H9 (cell line): ENCODE results near the gene TANK. TPM values are rescaled to one million over a fixed set of nuclear protein-coding genes. Genes with fewer than 3 reads are reported as not detected.

Experiments
- DNase-seq: peaks from one replicate; pipeline ENCODE4 v3.0.0-alpha.2; 2017
- H2AFZ ChIP-seq: one replicate; pipeline ENCODE4 v1.6.1; 2013; ENCODE audit warnings: mild to moderate bottlenecking, low read length, control low read depth, moderate library complexity
- H2AK5ac ChIP-seq: 2 replicates; pipeline ENCODE4 v1.6.1; 2013; ENCODE audit warnings: low read length, control low read depth, mixed read lengths; ENCODE audit not compliant: insufficient read length
- H2BK120ac ChIP-seq: one replicate; pipeline ENCODE4 v1.6.1; 2013; ENCODE audit warnings: low read depth, mild to moderate bottlenecking, low read length, control low read depth, inconsistent platforms; ENCODE audit not compliant: poor library complexity, severe bottlenecking
- H2BK12ac ChIP-seq: 2 replicates; pipeline ENCODE4 v1.6.1; 2013; ENCODE audit warnings: low read length, control low read depth, mixed read lengths, low read depth; ENCODE audit not compliant: insufficient read length
- H2BK15ac ChIP-seq: 2 replicates; pipeline ENCODE4 v1.6.1; 2013; ENCODE audit warnings: low read depth, low read length, control low read depth
- H2BK20ac ChIP-seq: one replicate; pipeline ENCODE4 v1.6.1; 2013; ENCODE audit warnings: low read depth, mild to moderate bottlenecking, low read length, control low read depth, inconsistent platforms; ENCODE audit not compliant: poor library complexity, severe bottlenecking
- H2BK5ac ChIP-seq: 2 replicates; pipeline ENCODE4 v1.6.1; 2013; ENCODE audit warnings: low read length, control low read depth, mixed read lengths; ENCODE audit not compliant: insufficient read length
- H3K14ac ChIP-seq: 2 replicates; pipeline ENCODE4 v1.6.1; 2013; ENCODE audit warnings: low read length, control low read depth; ENCODE audit not compliant: insufficient read depth
- H3K18ac ChIP-seq: 2 replicates; pipeline ENCODE4 v1.6.1; 2013; ENCODE audit warnings: low read depth, mild to moderate bottlenecking, mixed read lengths, low read length, control low read depth; ENCODE audit not compliant: insufficient read length
- H3K23ac ChIP-seq: 2 replicates; pipeline ENCODE4 v1.6.1; 2013; ENCODE audit warnings: low read length, control low read depth, mixed read lengths, low read depth; ENCODE audit not compliant: insufficient read length
- H3K23me2 ChIP-seq: 2 replicates; pipeline ENCODE4 v1.6.1; 2013; ENCODE audit warnings: low read depth, mild to moderate bottlenecking, mixed read lengths, low read length, control low read depth; ENCODE audit not compliant: insufficient read length, poor library complexity, severe bottlenecking
- H3K27ac ChIP-seq: 2 replicates; pipeline ENCODE4 v1.5.1; 2013; ENCODE audit warnings: low read length, control low read depth, mixed read lengths, low read depth; ENCODE audit not compliant: insufficient read length
- H3K27me3 ChIP-seq: 2 replicates; pipeline ENCODE4 v1.6.1; 2013; ENCODE audit warnings: low read length, control low read depth, inconsistent platforms; ENCODE audit not compliant: insufficient read depth
- H3K4ac ChIP-seq: 2 replicates; pipeline ENCODE4 v1.6.1; 2013; ENCODE audit warnings: low read depth, mild to moderate bottlenecking, control low read depth, inconsistent platforms, low read length, moderate library complexity
- H3K4me1 ChIP-seq: 2 replicates; pipeline ENCODE4 v1.6.1; 2013; ENCODE audit warnings: low read length, control low read depth, inconsistent platforms; ENCODE audit not compliant: insufficient read depth
- H3K4me2 ChIP-seq: 2 replicates; pipeline ENCODE4 v1.6.1; 2013; ENCODE audit warnings: low read length, control low read depth, mixed read lengths; ENCODE audit not compliant: insufficient read length, insufficient read depth
- H3K56ac ChIP-seq: 2 replicates; pipeline ENCODE4 v1.6.1; 2013; ENCODE audit warnings: low read depth, mild to moderate bottlenecking, mixed read lengths, low read length, control low read depth; ENCODE audit not compliant: insufficient read length
- H3K79me1 ChIP-seq: 2 replicates; pipeline ENCODE4 v1.6.1; 2013; ENCODE audit warnings: low read depth, mild to moderate bottlenecking, moderate library complexity, low read length, control low read depth, inconsistent platforms; ENCODE audit not compliant: insufficient read depth, poor library complexity, severe bottlenecking
- H3K79me2 ChIP-seq: 2 replicates; pipeline ENCODE4 v1.6.1; 2013; ENCODE audit warnings: low read length, control low read depth, inconsistent platforms; ENCODE audit not compliant: insufficient read depth
- H3K9ac ChIP-seq: 2 replicates; pipeline ENCODE4 v1.6.1; 2013; ENCODE audit warnings: low read length, control low read depth, mixed read lengths; ENCODE audit not compliant: insufficient read length; ENCODE audit errors: extremely low read depth
- H3K9me3 ChIP-seq: one replicate; pipeline ENCODE4 v1.6.1; 2013; ENCODE audit warnings: low read depth, low read length, inconsistent platforms; ENCODE audit not compliant: control insufficient read depth
- H3T11ph ChIP-seq: one replicate; pipeline ENCODE4 v1.6.1; 2013; ENCODE audit warnings: mild to moderate bottlenecking, low read length, control low read depth, inconsistent platforms
- H4K20me1 ChIP-seq: one replicate; pipeline ENCODE4 v1.6.1; 2013; ENCODE audit not compliant: control insufficient read depth, insufficient read length, insufficient read depth
- H4K5ac ChIP-seq: 2 replicates; pipeline ENCODE4 v1.6.1; 2013; ENCODE audit warnings: low read depth, mild to moderate bottlenecking, mixed read lengths, low read length, control low read depth; ENCODE audit not compliant: insufficient read length
- H4K8ac ChIP-seq: replicated peaks from 2 replicates; pipeline ENCODE4 v1.6.1; 2013; ENCODE audit warnings: low read length, control low read depth, mixed read lengths, low read depth; ENCODE audit not compliant: insufficient read length
- H4K91ac ChIP-seq: 2 replicates; pipeline ENCODE4 v1.6.1; 2013; ENCODE audit warnings: low read depth, mild to moderate bottlenecking, moderate library complexity, mixed read lengths, low read length, control low read depth; ENCODE audit not compliant: insufficient read length
- H3K27ac Mint-ChIP-seq, 3 experiments: 2 replicates in 2 of 3; 3 replicates in 1 of 3; pipeline ENCODE4 v1.8.0; 2020 to 2021; ENCODE audit warnings: mixed read lengths in 3 of 3, mild to moderate bottlenecking in 1 of 3, moderate library complexity in 1 of 3
- H3K27me3 Mint-ChIP-seq: 2 replicates; pipeline ENCODE4 v1.8.0; 2021; ENCODE audit warnings: low read depth, mild to moderate bottlenecking, moderate library complexity, mixed read lengths
- H3K36me3 Mint-ChIP-seq, 3 experiments: 2 replicates in 2 of 3; 3 replicates in 1 of 3; pipeline ENCODE4 v1.8.0; 2020 to 2021; ENCODE audit warnings: low read depth in 3 of 3, mixed read lengths in 3 of 3; ENCODE audit not compliant: insufficient read depth in 1 of 3
- H3K4me1 Mint-ChIP-seq, 2 experiments: 2 replicates each; pipeline ENCODE4 v1.8.0; 2020; ENCODE audit warnings: mixed read lengths in 2 of 2
- H3K4me3 Mint-ChIP-seq, 2 experiments: 2 replicates in 1 of 2; 3 replicates in 1 of 2; pipeline ENCODE4 v1.8.0; 2020 to 2021; ENCODE audit warnings: mild to moderate bottlenecking in 2 of 2, mixed read lengths in 2 of 2, moderate library complexity in 1 of 2
- H3K9me3 Mint-ChIP-seq, 2 experiments: 2 replicates in 1 of 2; 3 replicates in 1 of 2; pipeline ENCODE4 v1.8.0; 2020; ENCODE audit warnings: mild to moderate bottlenecking in 2 of 2, mixed read lengths in 2 of 2, moderate library complexity in 1 of 2
- WGBS: extraction: QIAGEN DNeasy Blood & Tissue Kit; methylation state at CpG from one replicate; pipeline ENCODE4 v1.1.7; 2013; ENCODE audit warnings: missing lambda C conversion rate, low lambda C conversion rate, mixed read lengths; ENCODE audit not compliant: insufficient read length; ENCODE audit errors: extremely low coverage; 5-methylcytosine and 5-hydroxymethylcytosine counted together
- total RNA-seq: library from RNA; stranded (reverse); gene quantifications from 2 replicates; pipeline ENCODE4 v1.2.1, GENCODE V29; 2021
- TF ChIP-seq, protein P1 (sequence below): fragments of 200-600 bp; sonication (generic); conservative IDR thresholded peaks from 3 replicates; pipeline ENCODE4 v1.8.0; 2021; ENCODE audit warnings: antibody characterized with exemption, mild to moderate bottlenecking

TANK gene
- total RNA-seq, 1 experiment from 2014 or later: 23.9 TPM

DNA sequence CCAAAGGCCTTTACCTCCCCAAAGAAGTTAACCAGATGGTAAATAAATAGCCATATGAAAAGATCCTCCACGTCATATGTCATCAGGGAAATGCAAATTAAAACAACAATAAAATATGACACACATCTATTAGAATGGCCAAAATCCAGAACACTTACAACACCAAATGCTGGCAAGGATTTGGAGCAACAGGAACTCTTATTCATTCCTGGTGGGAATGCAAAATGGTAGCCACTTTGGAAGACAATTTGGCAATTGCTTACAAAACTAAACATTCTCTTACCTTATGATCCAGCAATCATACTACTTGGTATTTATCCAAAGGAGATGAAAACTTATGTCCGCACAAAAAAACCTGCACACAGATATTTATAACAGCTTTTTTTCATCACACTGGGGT, 1.3 kb upstream of the TANK start:
- Mint-ChIP-seq H3K4me3 (no peak overlapping the region), H3K4me1 (peaks cover 9 to 17% of the 10 kb centered on the region in 2 experiments)
- WGBS: no CpG with 5 or more reads among the region's 2 CpGs

More for the DNA sequence above, 1.3 kb upstream of the TANK start:
- Histone ChIP-seq H2BK20ac (no peak overlapping the region), H3K27me3 (no peaks in the 10 kb centered on the region), H3K4me1 (no peaks in the 10 kb centered on the region), H2AK5ac (no peak overlapping the region), H3K23me2 (peaks cover 7% of the 10 kb centered on the region), H3K79me2 (no peaks in the 10 kb centered on the region; the same call in 1 of the 2 replicates), H4K5ac (no peak overlapping the region), H2BK120ac (no peak overlapping the region), H3K18ac (no peak overlapping the region), H3K4me2 (no peak overlapping the region), H3T11ph (no peak overlapping the region), H2BK15ac (no peak overlapping the region), H4K91ac (no peak overlapping the region), H3K27ac (no peak overlapping the region), H2BK12ac (no peak overlapping the region), H4K8ac (no peak overlapping the region), H3K4ac (no peak overlapping the region), H2AFZ (no peak overlapping the region), H3K23ac (no peak overlapping the region), H2BK5ac (no peak overlapping the region), H3K56ac (no peak overlapping the region), H3K14ac (no peak overlapping the region), H3K9me3 (no peaks in the 10 kb centered on the region), H3K9ac (no peak overlapping the region), H3K79me1 (no peaks in the 10 kb centered on the region), H4K20me1 (no peaks in the 10 kb centered on the region)
- H3K27ac Mint-ChIP-seq: no peak overlapping the region
- peaks cover 2 to 6% (median 5%) of the 10 kb centered on the region in 3 experiments; a peak in 6 of 7 replicates for H3K36me3 Mint-ChIP-seq
- H3K27me3 Mint-ChIP-seq: no peaks in the 10 kb centered on the region; the same call in 1 of the 2 replicates
- no peaks in the 10 kb centered on the region; a peak in 1 of 5 replicates for H3K9me3 Mint-ChIP-seq
- DNase-seq: no peak
- TF ChIP-seq, protein P1, sequence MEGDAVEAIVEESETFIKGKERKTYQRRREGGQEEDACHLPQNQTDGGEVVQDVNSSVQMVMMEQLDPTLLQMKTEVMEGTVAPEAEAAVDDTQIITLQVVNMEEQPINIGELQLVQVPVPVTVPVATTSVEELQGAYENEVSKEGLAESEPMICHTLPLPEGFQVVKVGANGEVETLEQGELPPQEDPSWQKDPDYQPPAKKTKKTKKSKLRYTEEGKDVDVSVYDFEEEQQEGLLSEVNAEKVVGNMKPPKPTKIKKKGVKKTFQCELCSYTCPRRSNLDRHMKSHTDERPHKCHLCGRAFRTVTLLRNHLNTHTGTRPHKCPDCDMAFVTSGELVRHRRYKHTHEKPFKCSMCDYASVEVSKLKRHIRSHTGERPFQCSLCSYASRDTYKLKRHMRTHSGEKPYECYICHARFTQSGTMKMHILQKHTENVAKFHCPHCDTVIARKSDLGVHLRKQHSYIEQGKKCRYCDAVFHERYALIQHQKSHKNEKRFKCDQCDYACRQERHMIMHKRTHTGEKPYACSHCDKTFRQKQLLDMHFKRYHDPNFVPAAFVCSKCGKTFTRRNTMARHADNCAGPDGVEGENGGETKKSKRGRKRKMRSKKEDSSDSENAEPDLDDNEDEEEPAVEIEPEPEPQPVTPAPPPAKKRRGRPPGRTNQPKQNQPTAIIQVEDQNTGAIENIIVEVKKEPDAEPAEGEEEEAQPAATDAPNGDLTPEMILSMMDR: no peak
